CD1c-positive myeloid dendritic cell (primary cell): ENCODE data around the gene PLEKHG5.
"Not testable (repeated sequence)": the region's sequence is repeated elsewhere in the genome, so short reads cannot be mapped to it uniquely, and the experiment has no call there.

Experiments used
- DNase-seq: peaks from one replicate; pipeline ENCODE4 v3.0.0-alpha.2; 2016; ENCODE audit errors: extremely low spot score

The PLEKHG5 gene

DNA sequence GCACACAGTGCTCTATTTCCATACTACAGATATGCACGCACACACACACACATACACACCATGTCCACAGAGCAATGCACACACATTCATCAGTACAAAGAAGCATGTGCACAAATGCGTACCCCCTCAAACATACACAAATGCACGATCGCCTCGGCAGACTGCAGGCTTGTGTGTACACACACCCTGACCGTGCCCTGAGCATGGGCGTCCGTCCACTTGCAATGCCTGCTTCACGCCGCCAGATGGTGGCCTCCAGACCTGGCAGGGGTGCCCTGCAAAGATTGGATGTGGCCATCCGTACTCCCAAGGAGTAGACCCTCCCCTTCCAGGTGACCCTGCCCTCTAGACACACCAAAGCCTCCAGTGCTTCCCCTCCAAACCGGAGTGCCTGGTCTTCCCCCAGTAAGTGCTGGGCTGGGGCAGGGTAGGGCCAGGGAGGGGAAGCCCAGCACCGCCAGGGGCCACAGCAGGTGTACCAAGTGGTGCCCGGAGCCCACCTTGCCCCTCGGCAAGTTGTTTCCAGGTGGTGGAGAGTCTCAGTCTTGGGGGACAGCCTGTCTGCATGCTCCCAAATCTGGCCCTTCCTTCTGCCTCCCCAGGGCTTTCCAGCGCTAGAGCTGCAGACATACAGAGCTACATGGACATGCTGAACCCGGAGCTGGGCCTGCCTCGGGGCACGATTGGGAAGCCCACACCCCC lies 46.3 kb downstream of the PLEKHG5 start:
- DNase-seq: no peak

DNA sequence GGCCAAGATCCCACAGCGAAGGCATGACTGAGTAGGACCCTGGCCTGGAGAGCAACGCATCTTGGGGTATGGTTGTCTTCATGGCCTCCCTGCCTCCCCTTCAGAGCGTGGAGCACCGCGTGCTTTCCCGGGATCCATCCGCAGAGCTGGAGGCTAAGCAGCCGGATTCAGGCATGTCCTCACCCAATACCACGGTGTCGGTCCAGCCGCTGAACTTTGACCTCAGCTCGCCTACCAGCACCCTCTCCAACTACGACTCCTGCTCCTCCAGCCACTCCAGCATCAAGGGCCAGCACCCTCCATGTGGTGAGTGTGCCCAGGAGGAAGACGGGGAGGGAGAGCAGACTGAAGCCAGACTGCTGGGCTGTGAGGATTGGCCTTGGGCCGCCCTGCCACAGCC lies 47.1 kb downstream of the PLEKHG5 start:
- no peak for DNase-seq

DNA sequence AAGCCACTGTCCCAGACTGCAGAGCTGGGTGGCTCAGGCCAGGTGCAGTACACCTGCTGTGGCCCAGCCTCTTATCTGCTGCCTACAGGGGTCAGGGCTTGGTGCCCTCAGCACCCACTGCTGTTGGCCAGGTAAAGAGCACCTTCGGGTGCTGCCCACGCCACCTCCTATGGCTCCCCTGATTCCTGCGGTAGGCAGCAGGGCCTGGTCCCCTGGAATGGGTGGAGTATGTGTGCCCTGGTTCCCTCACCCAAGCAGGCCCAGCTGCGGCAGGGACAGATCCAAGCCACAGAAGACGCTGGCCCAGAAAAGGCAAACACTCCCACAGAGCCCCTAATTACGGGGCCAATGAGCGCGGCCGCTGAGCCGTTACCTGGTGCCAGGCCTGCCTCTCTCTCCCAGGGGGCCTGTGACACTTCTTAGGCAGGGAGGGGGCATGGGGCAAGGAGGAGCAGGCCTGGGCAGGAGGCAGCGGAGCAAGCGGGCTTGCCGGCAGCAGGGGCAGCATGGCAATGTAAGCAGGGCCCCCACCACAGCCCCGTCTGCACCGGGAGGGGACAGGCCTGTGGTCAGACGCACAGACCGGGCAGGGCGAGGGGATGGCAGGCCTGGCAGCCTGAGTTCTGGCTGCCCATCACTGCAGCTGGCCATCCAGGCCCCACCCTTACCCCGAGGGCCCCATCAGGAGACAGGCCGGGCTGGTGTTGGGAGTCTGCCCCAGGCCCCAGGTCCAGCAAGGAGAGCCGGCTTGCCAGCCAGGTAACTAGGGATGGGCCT lies 47.9 kb downstream of the PLEKHG5 start:
- DNase-seq: no peak

DNA sequence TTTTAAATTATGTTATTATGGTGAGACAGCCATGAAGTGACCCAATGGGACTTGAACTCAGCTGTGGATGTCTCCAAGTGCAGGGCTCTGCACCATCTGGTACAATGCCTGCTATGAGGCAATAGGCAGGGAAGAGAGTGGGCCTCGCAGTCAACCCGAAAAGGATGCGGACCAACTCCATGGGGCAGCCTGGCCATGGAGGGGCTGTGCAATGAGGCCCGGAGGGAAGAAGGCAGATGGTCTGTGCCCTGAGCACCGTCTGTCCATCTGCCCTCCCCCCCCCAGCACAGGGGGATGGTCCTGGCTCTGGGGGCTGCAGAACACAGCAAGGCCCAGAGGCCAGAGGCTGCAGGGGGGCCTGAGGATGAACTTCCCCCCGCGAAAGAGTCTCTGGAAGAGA lies 49.9 kb downstream of the PLEKHG5 start:
- DNase-seq: no peak

DNA sequence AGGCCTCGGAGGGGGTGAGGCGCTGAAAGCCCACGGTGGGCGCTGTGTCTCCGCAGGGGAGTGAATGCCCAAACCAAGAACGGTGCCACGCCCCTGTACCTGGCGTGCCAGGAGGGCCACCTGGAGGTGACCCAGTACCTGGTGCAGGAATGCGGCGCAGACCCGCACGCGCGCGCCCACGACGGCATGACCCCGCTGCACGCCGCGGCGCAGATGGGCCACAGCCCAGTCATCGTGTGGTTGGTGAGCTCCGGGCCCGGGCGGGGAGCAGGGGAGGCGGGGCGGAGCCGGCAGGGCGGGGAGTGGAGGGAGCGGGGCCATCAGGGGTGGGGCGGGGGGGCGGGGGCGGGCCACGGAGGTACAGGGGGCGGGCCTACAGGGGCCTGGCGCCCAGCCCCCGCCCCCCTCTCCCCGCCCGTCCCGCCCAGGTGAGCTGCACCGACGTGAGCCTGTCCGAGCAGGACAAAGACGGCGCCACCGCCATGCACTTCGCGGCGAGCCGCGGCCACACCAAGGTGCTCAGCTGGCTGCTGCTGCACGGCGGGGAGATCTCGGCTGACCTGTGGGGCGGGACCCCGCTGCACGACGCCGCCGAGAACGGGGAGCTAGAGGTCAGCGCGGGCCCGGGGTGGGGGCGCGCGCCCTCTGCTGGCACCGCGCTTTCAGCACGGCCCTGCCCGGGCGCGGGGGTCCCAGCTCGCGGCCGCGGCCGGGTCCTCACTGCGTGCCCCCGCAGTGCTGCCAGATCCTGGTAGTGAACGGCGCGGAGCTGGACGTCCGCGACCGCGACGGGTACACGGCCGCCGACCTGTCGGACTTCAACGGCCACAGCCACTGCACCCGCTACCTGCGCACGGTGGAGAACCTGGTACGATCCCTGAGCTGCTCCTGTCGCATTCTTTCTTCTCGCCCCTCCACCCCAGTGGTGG lies 51.0 kb downstream of the PLEKHG5 start:
- peak; percentile 40 for DNase-seq

DNA sequence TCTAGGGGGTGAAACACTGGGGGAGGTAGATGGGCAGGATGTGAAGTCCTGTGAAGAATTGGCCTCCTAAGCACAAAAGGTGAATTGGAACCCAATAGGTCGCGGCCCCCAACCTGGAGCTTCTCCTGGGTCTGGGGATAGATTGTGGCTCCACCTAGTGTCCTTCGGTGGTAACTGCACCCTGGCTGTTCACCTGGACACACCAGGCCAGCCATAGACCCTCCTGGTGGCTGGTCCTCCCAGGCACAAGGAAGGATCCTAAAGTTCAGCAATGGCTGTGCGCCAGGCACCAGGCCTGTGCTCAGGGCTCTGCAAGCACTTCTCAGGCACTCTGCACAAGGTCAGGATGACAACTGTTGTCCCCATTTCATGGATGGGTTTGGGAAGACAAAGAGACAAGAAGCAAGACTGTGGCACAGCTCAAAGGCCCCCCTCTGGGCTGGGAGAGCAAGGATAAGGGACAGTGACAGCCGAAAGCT lies 53.4 kb downstream of the PLEKHG5 start:
- peak; percentile 68 for DNase-seq

DNA sequence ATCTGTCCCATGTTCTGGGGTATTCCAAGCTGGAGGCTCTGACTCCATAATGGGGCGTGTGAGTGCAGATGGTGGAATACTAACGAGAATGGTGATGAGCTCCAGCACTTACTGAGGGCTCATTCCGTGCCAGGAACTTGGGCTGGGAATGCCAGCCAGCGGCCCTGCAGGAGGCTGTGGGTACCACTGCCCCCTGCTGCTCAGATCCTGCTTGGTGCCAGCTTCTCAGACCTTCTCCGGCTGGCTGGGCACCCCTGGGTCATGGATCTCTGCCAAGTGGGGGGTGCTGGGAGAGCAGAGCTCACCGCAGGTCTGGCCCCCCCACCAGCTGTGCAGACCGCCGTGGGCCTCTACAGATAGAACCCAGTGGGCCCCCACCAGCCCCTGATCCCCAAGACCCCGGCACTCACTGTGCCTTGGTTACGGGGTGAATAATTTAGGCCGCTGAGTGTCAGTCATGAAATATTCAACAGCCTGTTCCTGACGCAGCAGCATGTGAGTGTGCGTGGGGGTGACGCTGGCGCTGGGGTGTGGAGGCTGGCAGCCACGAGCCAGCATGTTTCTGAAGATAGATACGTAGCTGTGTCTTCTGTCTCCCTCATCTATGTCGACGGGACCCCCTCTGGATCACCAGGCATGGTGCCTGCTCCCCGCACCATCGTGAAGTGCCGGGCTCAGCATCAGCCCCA lies 54.3 kb downstream of the PLEKHG5 start:
- DNase-seq: not testable (repeated sequence)

DNA sequence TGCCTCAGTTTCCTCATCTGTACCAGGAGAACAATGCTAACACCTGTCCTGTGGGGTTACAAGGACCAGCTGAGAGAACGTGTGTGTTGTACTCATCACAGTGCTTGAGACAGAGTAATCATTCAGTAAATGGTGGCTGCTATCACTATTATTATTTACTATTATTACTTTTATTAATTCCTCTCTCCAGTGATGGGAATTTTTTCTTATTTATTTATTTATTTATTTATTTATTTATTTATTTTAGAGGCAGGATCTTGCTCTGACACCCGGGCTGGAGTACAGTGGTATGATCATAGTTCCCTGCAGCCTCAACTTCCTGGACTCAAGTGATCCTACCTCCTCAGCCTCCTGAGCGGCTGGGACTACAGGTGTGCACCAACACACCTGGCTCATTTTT lies 55.2 kb downstream of the PLEKHG5 start:
- not testable (repeated sequence) for DNase-seq

DNA sequence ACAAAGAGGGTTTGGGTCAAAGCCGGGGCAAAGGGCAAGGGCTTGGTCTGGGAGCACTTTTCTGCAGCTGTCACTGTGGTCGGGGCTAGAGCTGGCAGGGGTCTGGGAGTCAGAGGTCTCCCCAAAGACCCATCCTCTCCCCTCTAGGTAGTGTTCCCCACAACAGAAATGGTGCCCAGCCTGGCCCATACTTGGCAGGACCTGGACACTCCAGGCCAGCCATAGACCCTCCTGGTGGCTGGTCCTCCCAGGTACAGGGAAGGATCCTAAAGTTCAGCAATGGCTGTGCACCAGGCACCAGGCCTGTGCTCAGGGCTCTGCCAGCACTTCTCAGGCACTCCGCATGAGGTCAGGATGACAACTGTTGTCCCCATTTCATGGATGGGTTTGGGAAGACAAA lies 55.9 kb downstream of the PLEKHG5 start:
- no peak for DNase-seq

DNA sequence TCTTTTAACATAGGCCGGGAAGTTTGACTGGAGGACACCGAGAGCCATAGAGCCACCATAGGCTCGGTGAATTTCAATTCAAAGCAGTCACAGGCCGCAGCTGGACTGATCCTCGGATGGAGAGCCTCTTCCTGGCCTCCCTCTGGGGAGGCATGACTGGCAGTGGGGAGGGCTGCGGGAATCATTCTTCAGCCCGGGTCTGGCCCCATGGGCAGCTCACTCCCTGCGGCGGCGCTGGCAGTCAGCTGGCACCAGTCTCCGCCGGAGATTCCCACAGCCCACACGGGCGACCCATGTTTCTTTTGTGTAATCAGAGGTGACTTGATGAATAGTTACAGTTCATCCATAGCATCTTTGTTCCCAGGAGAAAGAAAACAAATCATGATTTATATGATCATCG lies 56.3 kb downstream of the PLEKHG5 start:
- no peak for DNase-seq

DNA sequence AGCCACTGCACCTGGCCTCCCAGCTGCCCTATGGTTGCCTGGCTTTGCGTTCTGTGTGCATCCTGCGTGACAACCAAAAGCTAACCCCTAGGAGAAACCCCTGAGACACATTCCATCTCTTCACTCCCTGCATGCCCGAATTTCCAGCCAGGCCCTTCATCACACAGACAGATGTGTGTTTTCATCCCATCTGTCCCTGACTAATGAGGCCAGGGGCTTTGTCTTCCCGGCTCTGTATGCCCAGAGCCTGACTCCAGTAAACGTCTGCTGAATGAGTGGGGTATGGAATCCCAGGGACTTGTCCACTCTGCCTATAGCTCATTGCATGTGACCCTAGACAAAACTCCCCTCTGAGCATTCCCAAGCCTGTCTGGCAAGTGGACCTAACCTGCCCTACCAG lies 57.3 kb downstream of the PLEKHG5 start:
- no peak for DNase-seq

DNA sequence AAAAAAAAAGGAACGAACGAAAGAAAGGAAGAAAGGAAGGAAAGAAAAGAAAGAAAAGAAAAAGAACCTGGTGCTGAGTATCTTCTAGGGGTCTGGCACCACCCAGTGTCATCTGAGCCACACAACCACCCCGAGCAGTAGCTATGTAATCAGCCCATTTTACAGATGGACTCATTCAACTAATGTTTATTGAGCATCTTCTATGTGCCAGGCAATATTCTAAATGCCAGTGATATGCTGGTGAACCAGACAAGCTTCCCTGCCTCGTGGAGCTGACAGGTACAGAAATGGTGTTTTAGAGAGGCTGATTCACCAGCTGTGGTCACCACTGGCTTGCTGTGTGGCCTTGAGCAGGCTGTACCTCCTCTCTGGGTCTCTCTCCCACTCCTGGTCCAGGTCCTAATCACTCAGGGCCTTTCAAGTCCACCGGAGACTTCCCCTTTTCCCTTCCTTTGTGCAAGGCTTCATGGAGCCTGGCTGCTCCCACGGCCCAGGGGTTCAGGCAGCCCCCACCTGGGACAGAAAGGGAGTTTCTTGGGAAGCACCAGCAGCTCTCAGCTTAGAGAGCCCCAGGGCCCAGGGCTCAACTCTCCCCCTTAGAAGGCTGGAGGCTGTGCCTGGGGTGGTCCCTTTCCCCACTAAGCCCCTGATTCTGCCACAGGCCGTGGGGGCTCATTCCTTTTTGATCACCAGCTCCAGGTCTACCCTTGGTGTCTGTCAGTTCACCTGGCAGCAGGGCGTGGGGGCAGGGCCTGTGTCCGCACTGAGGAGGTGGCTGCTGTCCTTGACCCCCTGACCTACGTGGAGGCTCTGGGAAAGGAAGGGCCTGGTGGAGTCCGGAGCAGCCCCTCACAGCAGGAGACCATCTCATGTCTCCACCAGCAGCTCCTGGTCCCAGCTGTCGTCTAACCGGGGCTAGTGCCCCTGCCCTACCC lies 59.6 kb downstream of the PLEKHG5 start:
- DNase-seq: not testable (repeated sequence)

DNA sequence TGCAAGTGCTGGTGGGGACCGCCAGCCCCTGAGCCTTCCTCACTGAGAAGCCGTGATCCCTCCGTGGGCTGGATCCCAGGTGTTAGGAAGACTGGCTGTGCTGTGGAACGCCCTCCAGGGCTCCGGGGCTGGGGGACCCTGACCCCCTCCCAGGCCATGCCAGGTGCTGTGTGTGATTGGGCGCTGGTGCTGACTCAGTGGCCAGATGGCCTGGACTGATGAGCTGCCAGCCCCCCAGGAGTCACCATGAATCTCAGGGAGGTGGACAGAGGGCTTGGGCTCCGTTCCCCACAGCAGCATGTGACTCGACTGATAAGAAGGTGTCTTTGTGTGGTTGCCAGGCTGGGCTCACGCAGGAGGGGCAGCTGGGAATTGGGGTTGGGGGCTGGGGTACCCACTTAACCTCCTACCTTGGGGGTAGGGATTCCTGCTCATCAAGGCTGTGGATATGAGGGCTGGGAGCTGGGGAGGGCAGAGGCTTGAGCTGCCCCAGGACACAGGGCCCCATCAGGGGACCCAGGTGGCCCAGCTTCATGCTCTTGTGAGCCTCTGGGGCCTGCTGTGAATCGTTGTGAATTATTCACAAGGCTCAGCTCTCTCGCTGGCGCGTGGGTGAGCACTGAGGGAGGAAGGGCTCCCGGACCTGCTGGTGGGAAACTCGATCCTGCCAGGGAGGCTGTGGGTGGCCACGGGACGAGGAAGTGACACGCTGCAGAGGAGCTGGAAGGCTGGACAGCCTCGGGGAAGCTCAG lies 61.6 kb downstream of the PLEKHG5 start:
- DNase-seq: peak; percentile 72

DNA sequence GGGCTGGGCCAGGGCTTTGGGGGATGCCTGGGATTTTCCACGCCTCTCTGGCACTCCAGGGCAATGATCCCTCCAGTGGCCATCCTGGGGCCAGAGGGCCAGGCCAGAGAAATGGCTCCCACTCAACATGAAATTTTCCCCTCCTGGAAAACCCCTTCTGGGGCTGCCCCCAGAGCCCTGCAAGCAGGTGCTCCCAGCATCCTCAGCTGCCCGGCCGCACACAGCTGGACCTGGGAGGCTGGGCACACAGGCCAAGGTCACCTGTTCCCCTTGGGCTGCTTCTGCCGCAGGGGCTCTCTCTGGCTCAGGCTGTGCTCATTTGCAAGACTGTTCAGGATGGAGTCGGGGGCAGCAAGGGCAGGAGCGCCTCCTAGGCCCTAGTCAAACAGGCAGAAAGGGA lies 63.0 kb downstream of the PLEKHG5 start:
- not testable (repeated sequence) for DNase-seq

DNA sequence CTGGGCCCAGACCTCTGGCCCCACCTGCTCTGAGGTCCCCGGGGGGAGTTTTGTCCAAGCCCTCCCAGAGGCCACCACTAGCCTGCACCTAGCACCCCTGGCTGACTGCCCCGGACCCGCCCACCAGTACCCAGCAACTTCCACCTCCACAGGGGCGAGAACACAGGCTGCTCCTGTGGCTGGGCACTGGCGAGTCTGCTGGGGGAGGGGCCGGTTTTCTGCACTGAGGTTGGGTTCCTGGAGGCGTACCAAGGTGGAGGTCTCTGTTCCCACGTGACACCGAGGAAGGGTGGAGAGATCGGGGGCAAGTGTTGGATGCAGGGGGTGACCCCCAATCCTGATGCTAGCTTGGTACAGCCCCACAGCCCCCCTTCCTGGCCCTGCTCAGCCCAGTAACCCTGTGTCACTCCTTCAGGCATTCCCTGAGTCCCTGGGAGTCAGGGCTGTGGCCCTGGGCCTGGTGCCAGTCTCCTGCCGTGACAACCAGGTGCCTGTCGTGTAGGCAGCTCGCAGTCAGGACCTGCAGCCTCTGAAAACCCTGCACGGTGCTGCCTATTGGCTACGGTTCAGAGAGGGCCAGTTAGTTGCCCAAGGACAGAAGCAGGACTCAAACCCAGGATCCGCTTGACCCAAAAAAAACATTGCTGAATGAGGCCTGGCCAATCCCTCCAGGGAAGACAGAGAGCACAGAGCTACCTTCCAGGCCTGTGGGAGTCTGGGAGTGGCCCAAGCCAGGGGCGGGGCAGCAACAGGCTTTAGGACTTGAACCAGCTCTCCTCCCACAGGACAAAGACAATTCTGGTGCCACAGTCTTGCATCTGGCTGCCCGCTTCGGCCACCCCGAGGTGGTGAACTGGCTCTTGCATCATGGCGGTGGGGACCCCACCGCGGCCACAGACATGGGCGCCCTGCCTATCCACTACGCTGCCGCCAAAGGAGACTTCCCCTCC lies 63.8 kb downstream of the PLEKHG5 start:
- DNase-seq: no peak

DNA sequence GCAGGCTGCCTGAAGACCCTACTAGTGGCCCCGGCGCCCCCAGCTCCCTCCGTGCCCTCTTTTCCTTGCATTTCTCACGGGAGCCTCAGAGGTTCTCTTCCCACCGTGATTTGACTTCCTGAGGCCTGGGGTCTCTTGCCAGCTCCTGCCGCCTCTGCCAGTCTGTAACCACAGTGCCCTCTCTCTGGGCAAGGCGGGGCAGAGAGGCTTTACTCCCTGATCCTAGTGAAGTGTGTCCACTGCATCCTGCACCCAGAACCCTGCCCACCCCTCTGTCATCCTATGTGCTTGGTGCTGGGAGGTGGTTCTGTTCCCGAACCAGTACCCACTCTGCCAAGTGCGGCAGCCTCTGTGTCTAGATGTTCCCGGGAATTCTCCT lies 64.5 kb downstream of the PLEKHG5 start:
- no peak for DNase-seq

DNA sequence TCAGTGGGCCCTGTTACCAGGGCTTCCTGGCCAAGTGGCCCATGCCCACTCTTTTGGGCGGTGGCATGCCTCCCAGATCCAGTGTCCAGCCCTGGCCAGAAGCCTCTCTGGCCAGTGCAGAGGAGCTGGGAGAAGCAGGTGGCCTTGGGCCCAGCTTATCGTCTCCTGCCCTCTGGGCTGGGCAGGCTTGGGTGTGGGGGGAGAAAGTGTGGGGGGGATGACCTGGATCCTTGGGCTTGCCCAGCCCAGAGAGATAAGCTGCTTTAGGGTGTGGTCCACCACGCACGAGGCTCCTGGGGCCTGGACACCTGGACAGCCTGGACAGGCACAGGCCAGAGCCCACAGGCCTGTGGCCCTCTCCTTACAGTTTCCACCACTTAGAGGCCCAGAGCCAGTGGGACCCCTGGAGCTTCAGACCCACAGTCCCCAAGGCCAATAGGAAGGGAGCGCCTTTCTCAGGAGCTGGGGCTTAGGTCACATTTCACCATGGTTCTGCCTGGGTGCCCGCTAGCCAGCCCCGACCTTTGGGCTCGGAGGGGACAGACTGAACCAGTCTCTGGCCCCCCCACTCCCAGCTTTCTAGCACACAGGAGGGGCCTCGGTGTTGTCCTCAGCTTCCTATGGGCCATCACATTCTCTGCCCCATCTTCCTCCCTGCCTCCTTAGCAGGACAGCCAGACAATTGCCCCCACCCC lies 65.0 kb downstream of the PLEKHG5 start:
- no peak for DNase-seq

DNA sequence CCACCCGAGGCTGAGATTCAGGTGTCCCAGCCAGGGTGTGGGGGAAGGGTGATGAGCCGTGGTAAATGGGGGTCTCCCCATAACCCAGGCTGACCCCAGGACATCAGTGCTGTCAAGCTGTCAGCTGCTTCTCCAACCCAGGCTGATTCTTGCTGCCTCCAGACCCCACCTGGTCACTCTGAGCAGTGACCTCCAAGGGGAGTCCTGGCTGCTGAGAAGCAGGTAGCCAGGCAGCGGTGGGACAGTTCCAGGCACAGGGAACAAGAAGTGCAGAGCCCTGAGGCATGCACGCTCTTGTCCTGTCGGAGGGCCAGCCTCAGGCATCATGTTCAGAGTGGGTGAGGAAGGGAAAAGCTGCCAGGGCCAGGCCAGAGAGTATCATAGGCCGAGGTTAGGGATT lies 65.8 kb downstream of the PLEKHG5 start:
- no peak for DNase-seq
